ENCODE results near the gene PRICKLE1.

The PRICKLE1 gene

DNA sequence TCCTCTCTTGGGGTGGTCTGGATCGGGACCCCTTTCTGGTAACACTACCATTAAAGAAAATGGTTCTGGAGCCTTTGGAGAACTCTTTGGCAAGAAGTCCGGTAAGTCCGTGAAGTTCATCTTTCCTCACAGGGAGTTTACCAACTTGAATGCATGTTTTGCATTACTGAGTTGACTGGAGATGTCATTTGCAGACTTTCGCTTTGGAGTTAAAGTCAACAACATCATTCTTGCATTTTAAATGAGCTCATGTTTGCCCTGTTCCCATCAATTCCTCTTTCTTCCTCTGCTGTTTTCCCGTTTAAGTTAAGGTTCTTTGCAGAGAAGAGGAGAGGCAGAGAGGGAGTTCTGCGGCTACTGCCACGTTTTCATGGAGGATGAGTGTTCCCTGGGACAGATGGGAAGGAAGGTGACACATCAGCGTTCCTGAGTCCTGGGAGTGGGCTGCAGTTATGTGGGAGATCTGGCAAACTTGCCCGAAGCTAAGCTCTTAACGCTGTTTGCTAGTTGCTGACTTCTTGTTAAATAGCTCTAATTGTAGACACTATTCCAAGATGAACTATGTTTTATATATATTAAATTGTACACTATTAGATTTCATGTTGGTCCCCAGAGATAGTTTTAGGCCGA is 18.8 kb upstream of the PRICKLE1 start:
- FAIRE-seq, result no peak
- DNase-seq (ENCODE audit: insufficient read length, low spot score), result no peak
- TF ChIP-seq, protein P1, sequence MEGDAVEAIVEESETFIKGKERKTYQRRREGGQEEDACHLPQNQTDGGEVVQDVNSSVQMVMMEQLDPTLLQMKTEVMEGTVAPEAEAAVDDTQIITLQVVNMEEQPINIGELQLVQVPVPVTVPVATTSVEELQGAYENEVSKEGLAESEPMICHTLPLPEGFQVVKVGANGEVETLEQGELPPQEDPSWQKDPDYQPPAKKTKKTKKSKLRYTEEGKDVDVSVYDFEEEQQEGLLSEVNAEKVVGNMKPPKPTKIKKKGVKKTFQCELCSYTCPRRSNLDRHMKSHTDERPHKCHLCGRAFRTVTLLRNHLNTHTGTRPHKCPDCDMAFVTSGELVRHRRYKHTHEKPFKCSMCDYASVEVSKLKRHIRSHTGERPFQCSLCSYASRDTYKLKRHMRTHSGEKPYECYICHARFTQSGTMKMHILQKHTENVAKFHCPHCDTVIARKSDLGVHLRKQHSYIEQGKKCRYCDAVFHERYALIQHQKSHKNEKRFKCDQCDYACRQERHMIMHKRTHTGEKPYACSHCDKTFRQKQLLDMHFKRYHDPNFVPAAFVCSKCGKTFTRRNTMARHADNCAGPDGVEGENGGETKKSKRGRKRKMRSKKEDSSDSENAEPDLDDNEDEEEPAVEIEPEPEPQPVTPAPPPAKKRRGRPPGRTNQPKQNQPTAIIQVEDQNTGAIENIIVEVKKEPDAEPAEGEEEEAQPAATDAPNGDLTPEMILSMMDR (IDR thresholded peaks at IDR 0.05; ENCODE audit: insufficient read depth, missing control alignments), result no peak

DNA sequence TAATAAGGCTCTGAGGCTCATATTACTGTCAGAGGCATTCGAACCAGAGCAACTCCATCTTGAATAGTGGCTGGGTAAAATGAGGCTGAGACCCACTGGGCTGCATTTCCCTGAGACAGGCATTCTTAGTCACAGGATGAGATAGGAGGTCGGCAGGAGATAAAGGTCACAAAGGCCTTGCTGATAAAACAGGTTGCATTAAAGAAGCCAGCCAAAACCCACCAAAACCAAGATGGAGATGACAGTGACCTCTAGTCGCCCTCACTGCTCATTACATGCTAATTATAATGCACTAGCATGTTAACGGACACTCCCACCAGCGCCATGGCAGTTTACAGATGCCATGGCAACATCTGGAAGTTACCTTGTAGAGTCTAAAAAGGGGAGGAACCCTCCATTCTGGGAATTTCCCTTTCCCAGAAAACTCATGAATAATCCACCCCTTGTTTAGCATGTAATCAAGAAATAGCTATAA is 18.1 kb upstream of the PRICKLE1 start:
- TF ChIP-seq, protein P1 (IDR thresholded peaks at IDR 0.05; ENCODE audit: insufficient read depth, missing control alignments), result no peak
- DNase-seq (ENCODE audit: insufficient read length, low spot score), result no peak
- no peak for FAIRE-seq

DNA sequence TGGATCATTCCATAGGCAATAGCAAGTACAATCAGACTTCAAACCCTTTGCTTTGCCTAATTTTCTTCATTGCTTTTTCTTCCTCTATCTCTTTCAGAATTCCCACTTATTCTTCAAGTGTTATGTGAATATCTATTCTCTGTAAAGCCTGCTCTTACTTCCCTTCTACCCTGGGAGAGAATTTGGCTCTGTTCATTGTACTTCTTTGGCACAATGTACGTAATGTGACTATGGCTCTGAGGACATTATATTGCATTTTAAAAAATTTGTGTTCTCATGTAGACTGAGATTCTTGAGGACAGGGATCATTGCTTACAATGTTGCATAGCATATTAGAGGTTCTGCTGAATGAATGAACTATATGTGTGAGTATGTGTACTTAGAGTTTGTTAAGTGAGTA is 16.9 kb upstream of the PRICKLE1 start:
- DNase-seq (ENCODE audit: insufficient read length, low spot score) (no peak), FAIRE-seq (no peak)
- TF ChIP-seq, protein P1 (IDR thresholded peaks at IDR 0.05; ENCODE audit: insufficient read depth, missing control alignments), result no peak

DNA sequence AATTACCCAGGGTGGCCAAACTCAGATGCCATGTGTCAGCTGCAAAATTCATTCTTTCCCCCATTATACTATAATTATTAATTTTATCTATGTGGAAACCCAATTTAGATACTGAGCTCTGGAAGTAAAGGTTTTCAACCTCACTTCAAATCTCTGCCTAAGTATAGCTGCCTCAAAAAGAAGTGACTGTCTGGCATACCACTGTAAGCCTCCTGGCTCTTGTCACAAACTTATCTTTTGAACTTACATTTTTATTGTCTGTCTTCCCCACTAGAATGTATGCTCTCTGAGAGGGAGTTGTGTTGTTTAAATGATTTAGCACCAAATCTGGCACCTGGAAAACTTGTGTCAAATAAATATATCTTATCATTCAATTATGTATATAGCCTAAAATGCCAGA is 16.1 kb upstream of the PRICKLE1 start:
- FAIRE-seq, result no peak
- TF ChIP-seq, protein P1 (IDR thresholded peaks at IDR 0.05; ENCODE audit: insufficient read depth, missing control alignments), result no peak

DNA sequence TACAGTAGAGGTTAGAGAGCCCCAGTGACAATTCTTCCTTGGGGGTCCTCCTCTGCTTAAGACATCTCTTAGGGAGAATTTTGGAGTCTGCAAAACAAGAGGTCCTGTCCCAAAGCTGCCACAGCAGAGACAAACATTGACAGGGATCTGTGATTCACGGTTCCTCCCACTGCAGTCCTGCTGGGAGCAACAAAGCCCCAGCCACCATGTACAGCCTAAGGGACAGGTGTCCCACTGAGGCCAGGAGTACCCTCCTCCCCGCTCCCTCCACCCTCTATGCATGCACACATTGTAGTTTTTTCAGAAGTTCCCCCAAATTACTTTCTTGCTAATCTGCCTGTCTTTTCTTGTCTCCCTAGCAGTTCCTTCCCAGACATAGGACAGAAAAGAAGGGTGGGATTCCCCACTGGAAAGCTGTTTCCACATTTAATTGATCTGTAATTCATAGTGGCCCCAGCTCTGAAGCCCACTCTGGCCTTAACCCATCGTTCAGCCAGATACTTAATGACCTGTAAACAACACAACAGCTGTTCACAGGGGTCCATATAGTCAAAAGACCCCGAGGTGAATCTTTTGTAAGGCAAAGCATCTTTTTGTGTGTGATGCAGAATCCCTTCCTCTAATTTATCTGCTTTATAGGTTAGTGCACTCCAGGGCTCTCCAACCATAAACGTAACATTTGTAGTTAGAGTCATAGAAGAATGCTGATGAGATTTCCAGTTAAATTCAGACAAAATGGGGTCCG is 13.9 kb upstream of the PRICKLE1 start:
- DNase-seq (ENCODE audit: insufficient read length, low spot score) (no peak), FAIRE-seq (no peak)
- TF ChIP-seq, protein P1 (IDR thresholded peaks at IDR 0.05; ENCODE audit: insufficient read depth, missing control alignments), result no peak

More for the DNA sequence above, 16.1 kb upstream of the PRICKLE1 start:
- DNase-seq (ENCODE audit: insufficient read length, low spot score), result no peak

DNA sequence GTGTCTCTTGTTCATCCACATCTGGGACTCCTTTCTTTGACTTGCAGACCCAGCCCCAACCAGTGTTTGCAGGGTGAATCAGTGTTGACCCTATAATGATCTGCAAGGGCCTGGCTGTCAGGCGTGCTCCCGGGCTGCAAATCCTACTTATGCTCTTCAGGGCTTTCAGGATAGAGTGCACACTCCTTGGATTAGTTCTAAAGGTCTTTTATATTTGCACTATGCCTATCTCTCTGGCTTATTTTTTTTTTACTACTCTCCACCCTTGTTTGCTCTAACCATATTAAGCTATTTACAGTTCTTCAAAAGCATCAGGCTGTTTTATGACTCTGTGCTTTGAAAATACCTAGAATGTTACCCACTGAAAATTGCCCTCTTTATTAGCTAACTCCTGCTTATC is 4.3 kb upstream of the PRICKLE1 start:
- DNase-seq (ENCODE audit: insufficient read length, low spot score) (no peak), FAIRE-seq (no peak)
- TF ChIP-seq, protein P1 (IDR thresholded peaks at IDR 0.05; ENCODE audit: insufficient read depth, missing control alignments), result no peak

Data from D721Med (cell line).